Left ventricle myocardium inferior (tissue), 1 donor: Measurements from ENCODE around the gene OR2H2. TPM values are rescaled to one million over a fixed set of nuclear protein-coding genes. Genes with fewer than 3 reads are reported as not detected.

Experiments used
- DNase-seq: peaks from one replicate; pipeline ENCODE4 v3.0.0-alpha.2; 2020
- H3K27ac ChIP-seq: fragments of 200-600 bp; replicated peaks from 2 replicates; pipeline ENCODE4 v1.8.0; 2021
- H3K27me3 ChIP-seq: fragments of 200-600 bp; 2 replicates; pipeline ENCODE4 v1.8.0; 2021; ENCODE audit warnings: low read depth
- H3K36me3 ChIP-seq: fragments of 200-600 bp; 2 replicates; pipeline ENCODE4 v1.8.0; 2021
- H3K4me1 ChIP-seq: fragments of 200-600 bp; 2 replicates; pipeline ENCODE4 v1.8.0; 2021
- H3K4me3 ChIP-seq: fragments of 200-600 bp; 2 replicates; pipeline ENCODE4 v1.8.0; 2021; ENCODE audit warnings: mild to moderate bottlenecking, moderate library complexity
- H3K9me3 ChIP-seq: fragments of 200-600 bp; replicated peaks from 2 replicates; pipeline ENCODE4 v1.8.0; 2021
- CTCF ChIP-seq: fragments of 200-600 bp; IDR thresholded peaks from 2 replicates; pipeline ENCODE4 v1.8.0; 2021; ENCODE audit warnings: antibody characterized with exemption, mild to moderate bottlenecking, borderline replicate concordance
- intact Hi-C: fragments of 100-400 bp; cut with micrococcal nuclease; formaldehyde crosslinking; loops from one replicate; pipeline ENCODE4 v1.11.0; 2022
- total RNA-seq: library from RNA; stranded (reverse); fragmentation: NEBNext Ultra II Directional; extraction: Animal tissue kit (Norgen Biotek cat#: 25700); gene quantifications from one replicate; pipeline ENCODE4 v1.2.1, GENCODE V29; 2021
- donor health status: DM: no; HTN: yes; CAD: no; lungs with severe emphysema.

Gene OR2H2
- total RNA-seq, 1 donor from 2014 or later = not detected

DNA sequence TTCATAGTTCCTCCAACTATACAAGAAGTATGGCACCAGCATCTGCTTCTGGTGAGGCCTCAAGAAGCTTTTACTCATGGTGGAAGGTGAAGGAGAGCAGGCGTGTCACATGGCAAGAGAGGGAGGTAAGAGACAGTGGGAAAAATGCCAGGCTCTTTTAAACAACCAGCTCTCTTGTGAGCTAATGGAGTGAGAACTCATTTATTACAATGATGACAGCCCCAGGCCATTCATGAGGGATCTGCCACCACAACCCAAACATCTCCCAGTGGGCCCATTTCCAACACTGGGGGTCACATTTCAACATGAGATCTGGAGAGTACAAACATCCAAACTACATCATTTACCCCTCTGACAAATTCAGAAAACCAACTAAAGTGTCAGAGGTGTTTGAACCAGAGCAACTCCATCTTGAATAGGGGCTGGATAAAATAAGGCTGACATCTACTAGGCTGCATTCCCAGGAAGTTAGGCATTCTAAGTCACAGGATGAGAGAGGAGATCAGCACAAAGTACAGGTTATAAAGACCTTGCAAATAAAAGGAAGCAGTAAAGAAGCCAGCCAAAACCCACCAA, 23.2 kb upstream of the OR2H2 start:
- Histone ChIP-seq H3K4me3 (no peak overlapping the region), H3K4me1 (no peaks in the 10 kb centered on the region), H3K9me3 (no peaks in the 10 kb centered on the region), H3K27ac (no peak overlapping the region), H3K27me3 (peaks cover 95% of the 10 kb centered on the region), H3K36me3 (no peaks in the 10 kb centered on the region)
- no peak for TF ChIP-seq CTCF
- intact Hi-C loops = no loop called here
- DNase-seq = no peak

- intact Hi-C loops = no loop called here
Measured at GRCh38 chr6:29563435-29563965, 21.4 kb upstream of the OR2H2 start.

GRCh38 chr6:29564875-29565274, 20.0 kb upstream of the OR2H2 start:
- Histone ChIP-seq H3K27me3 (peaks cover 88% of the 10 kb centered on the region), H3K4me3 (no peak overlapping the region), H3K4me1 (no peaks in the 10 kb centered on the region), H3K27ac (no peak overlapping the region), H3K9me3 (no peaks in the 10 kb centered on the region), H3K36me3 (no peaks in the 10 kb centered on the region)
- intact Hi-C loops = no loop called here
- DNase-seq = no peak
- no peak for TF ChIP-seq CTCF

More at GRCh38 chr6:29563435-29563965, 21.4 kb upstream of the OR2H2 start:
- Histone ChIP-seq H3K27me3 (peaks cover 88% of the 10 kb centered on the region), H3K4me3 (no peak overlapping the region), H3K27ac (no peak overlapping the region), H3K4me1 (no peaks in the 10 kb centered on the region), H3K9me3 (no peaks in the 10 kb centered on the region), H3K36me3 (no peaks in the 10 kb centered on the region)
- no peak for DNase-seq
- no peak for TF ChIP-seq CTCF

- Histone ChIP-seq H3K4me3 (no peak overlapping the region), H3K27ac (no peak overlapping the region), H3K36me3 (no peaks in the 10 kb centered on the region), H3K27me3 (peaks cover 88% of the 10 kb centered on the region), H3K9me3 (no peaks in the 10 kb centered on the region), H3K4me1 (no peaks in the 10 kb centered on the region)
- no peak for TF ChIP-seq CTCF
- DNase-seq = no peak
- intact Hi-C loops = no loop called here
Measured at GRCh38 chr6:29566856-29567255, 18.1 kb upstream of the OR2H2 start.

- Histone ChIP-seq H3K36me3 (no peaks in the 10 kb centered on the region), H3K9me3 (no peaks in the 10 kb centered on the region), H3K27me3 (peaks cover 89% of the 10 kb centered on the region), H3K27ac (no peak overlapping the region), H3K4me3 (no peak overlapping the region), H3K4me1 (no peaks in the 10 kb centered on the region)
- no peak for DNase-seq
- intact Hi-C loops = no loop called here
- no peak for TF ChIP-seq CTCF
Measured at GRCh38 chr6:29567541-29567940, 17.4 kb upstream of the OR2H2 start.
